A549 (cell line): Measurements from ENCODE around the gene RRBP1. TPM values are rescaled to one million over a fixed set of nuclear protein-coding genes. Genes with fewer than 3 reads are reported as not detected.

ENCODE experiments used
- ATAC-seq, 2 experiments: fragments of 200-7000 bp in 1 of 2; fragments of >200 bp in 1 of 2; cut with Nextera tagmentation in 1 of 2; cut with Tn5 transposase in 1 of 2; 3 replicates each; pipeline versions ENCODE4 v1.8.0 to v1.9.1; 2018 to 2020; ENCODE audit warnings: mild to moderate bottlenecking in 1 of 2, moderate library complexity in 1 of 2
- CTCF ChIA-PET: fragments of 300-600 bp; sonication (Branson Sonifier 250); formaldehyde crosslinking; extraction: SDS; loops from one replicate; lab custom pipeline; 2021; ENCODE audit warnings: antibody characterized with exemption, inconsistent platforms; lab: Yijun Ruan, JAX
- POLR2A ChIA-PET: fragments of 350-600 bp; formaldehyde crosslinking; extraction: SDS; loops from one replicate; lab custom pipeline; 2021; ENCODE audit warnings: antibody characterized with exemption, inconsistent platforms; lab: Yijun Ruan, JAX
- DNase-seq, 2 experiments: peaks; one replicate each; pipeline versions ENCODE4 v3.0.0 to v3.0.0-alpha.2; 2011 to 2016; ENCODE audit warnings: low read depth in 1 of 2, low spot score in 1 of 2
- FAIRE-seq: peaks from 2 replicates; lab custom pipeline; 2011; peaks lifted over from hg19 to GRCh38; lab: Jason Lieb, UNC
- H3K27ac ChIP-seq, 2 experiments: fragments of >200 bp; sonication (Bioruptor Twin); formaldehyde crosslinking; 3 replicates each; pipeline ENCODE4 v1.5.1; 2016 to 2017
- H3K4me1 ChIP-seq: fragments of >200 bp; sonication (Bioruptor Twin); formaldehyde crosslinking; 3 replicates; pipeline ENCODE4 v1.6.1; 2016
- H3K4me2 ChIP-seq: fragments of >200 bp; sonication (Bioruptor Twin); formaldehyde crosslinking; 3 replicates; pipeline ENCODE4 v1.6.1; 2016
- H3K4me3 ChIP-seq: fragments of >200 bp; sonication (Bioruptor Twin); formaldehyde crosslinking; 3 replicates; pipeline ENCODE4 v1.5.1; 2016
- H3K9me3 ChIP-seq: fragments of >200 bp; sonication (Bioruptor Twin); formaldehyde crosslinking; 3 replicates; pipeline ENCODE4 v1.6.1; 2016
- BHLHE40 ChIP-seq: IDR thresholded peaks from 2 replicates; pipeline ENCODE4 v1.6.1; 2012; ENCODE audit warnings: low read depth, low read length, inconsistent platforms
- EHMT2 ChIP-seq: fragments of 200-600 bp; sonication (generic); IDR thresholded peaks from 2 replicates; pipeline ENCODE4 v1.6.1; 2016; ENCODE audit warnings: antibody characterized with exemption, low read depth, mild to moderate bottlenecking, moderate library complexity
- ESRRA ChIP-seq: fragments of 150-350 bp; IDR thresholded peaks from 2 replicates; pipeline ENCODE4 v1.6.1; 2014; ENCODE audit warnings: mild to moderate bottlenecking, low read length, borderline replicate concordance
- FOSB ChIP-seq: fragments of 250-450 bp; sonication (Bioruptor Pico); IDR thresholded peaks from 2 replicates; pipeline ENCODE4 v1.5.0; 2020; ENCODE audit warnings: mild to moderate bottlenecking, moderate library complexity
- FOSL2 ChIP-seq, 2 experiments: fragments of 450-650 bp in 1 of 2; fragments of >200 bp in 1 of 2; sonication (Bioruptor Twin) in 1 of 2; formaldehyde crosslinking; IDR thresholded peaks; 2 replicates each; pipeline versions ENCODE4 v1.5.0 to v1.6.1; 2016 to 2020; ENCODE audit warnings: mild to moderate bottlenecking in 1 of 2, moderate library complexity in 1 of 2
- HDAC2 ChIP-seq: fragments of 200-600 bp; sonication (generic); IDR thresholded peaks from 2 replicates; pipeline ENCODE4 v1.6.1; 2016
- HEYL ChIP-seq: fragments of 250-450 bp; sonication (Bioruptor Pico); IDR thresholded peaks from 2 replicates; pipeline ENCODE4 v1.8.0; 2021; ENCODE audit warnings: mild to moderate bottlenecking, moderate library complexity
- HOXA7 ChIP-seq: fragments of 250-450 bp; sonication (Bioruptor Pico); IDR thresholded peaks from 2 replicates; pipeline ENCODE4 v1.5.0; 2020; ENCODE audit warnings: mild to moderate bottlenecking, moderate library complexity
- HOXB13 ChIP-seq: fragments of 250-450 bp; sonication (Bioruptor Pico); IDR thresholded peaks from 2 replicates; pipeline ENCODE4 v1.5.0; 2020; ENCODE audit warnings: low read depth, mild to moderate bottlenecking, moderate library complexity
- MYC ChIP-seq: IDR thresholded peaks from 2 replicates; pipeline ENCODE4 v1.6.1; 2012; ENCODE audit warnings: mild to moderate bottlenecking, inconsistent platforms, low read length, improper control_type of control experiment, borderline replicate concordance
- RFX5 ChIP-seq: fragments of 450-650 bp; IDR thresholded peaks from 2 replicates; pipeline ENCODE4 v1.7.1; 2014; ENCODE audit warnings: antibody characterized with exemption, mild to moderate bottlenecking, moderate library complexity
- SREBF2 ChIP-seq: fragments of 450-650 bp; IDR thresholded peaks from 2 replicates; pipeline ENCODE4 v1.6.1; 2014; ENCODE audit warnings: mild to moderate bottlenecking, moderate library complexity
- TP53 ChIP-seq: fragments of 250-450 bp; sonication (Bioruptor Pico); IDR thresholded peaks from 2 replicates; pipeline ENCODE4 v1.5.0; 2021; ENCODE audit warnings: mild to moderate bottlenecking, moderate library complexity
- WGBS: methylation state at CpG from one replicate; pipeline ENCODE4 v1.1.6; 2017; ENCODE audit errors: missing lambda C conversion rate; 5-methylcytosine and 5-hydroxymethylcytosine counted together
- polyA plus RNA-seq, 4 experiments: library from polyadenylated mRNA; depleted of rRNA in 3 of 4; stranded (reverse); fragments of >200 nt; fragmentation: RNase III in 1 of 4; extraction: RNeasy Plus Mini Kit Qiagen cat#74134 plus additional on column Dnase treatment in 1 of 4; gene quantifications; 2 replicates in 3 of 4; 3 replicates in 1 of 4; pipeline ENCODE4 v1.2.3, GENCODE V29; 2011 to 2017
- TF ChIP-seq, protein P1 (sequence below): fragments of 150-350 bp; IDR thresholded peaks from 2 replicates; pipeline ENCODE4 v1.6.1; 2014; ENCODE audit warnings: low read depth, mild to moderate bottlenecking, low read length
- TF ChIP-seq, protein P2 (sequence below): fragments of 250-450 bp; sonication (Bioruptor Pico); IDR thresholded peaks from 2 replicates; pipeline ENCODE4 v1.5.0; 2021; ENCODE audit warnings: mild to moderate bottlenecking, moderate library complexity, borderline replicate concordance
- TF ChIP-seq, protein P3 (sequence below): fragments of 200-600 bp; sonication (generic); IDR thresholded peaks from 2 replicates; pipeline ENCODE4 v1.6.1; 2016; ENCODE audit warnings: antibody characterized with exemption, mild to moderate bottlenecking, moderate library complexity
- TF ChIP-seq, protein P4 (sequence below): IDR thresholded peaks from 2 replicates; pipeline ENCODE4 v1.6.1; 2012
- TF ChIP-seq, protein P5 (sequence below): fragments of >200 bp; sonication (Bioruptor Twin); formaldehyde crosslinking; IDR thresholded peaks from 3 replicates; pipeline ENCODE4 v1.5.1; 2016
- TF ChIP-seq, protein P6 (sequence below): fragments of 250-450 bp; sonication (Bioruptor Pico); IDR thresholded peaks from 2 replicates; pipeline ENCODE4 v1.5.0; 2020; ENCODE audit warnings: low read depth, mild to moderate bottlenecking, moderate library complexity
- TF ChIP-seq, protein P7 (sequence below): IDR thresholded peaks from 2 replicates; pipeline ENCODE4 v1.6.1; 2012; ENCODE audit warnings: low read depth, borderline replicate concordance

The RRBP1 gene
- polyA plus RNA-seq, 2 of the 4 experiments (the other 2 are of a cell fraction), result 51.6 to 79.6 TPM

DNA sequence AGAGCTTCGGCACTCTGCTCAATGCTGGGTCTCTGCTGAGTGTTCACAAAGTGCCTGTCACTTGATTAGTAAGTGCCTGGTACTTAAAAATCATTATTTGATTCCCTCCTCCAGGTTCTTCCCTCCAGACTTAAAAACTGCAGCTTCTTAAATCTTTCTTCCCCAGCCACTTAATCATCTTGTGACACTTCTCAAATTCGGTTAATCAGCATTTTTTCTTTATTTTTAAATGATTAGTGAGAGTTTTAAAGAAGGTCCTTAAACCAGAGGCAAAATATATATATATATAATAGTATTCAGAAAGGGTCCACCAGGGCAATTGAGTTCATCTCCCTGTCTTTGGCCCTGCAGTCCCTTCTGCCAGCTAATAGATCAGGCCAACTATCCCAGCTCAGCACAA, 9.7 kb upstream of the RRBP1 start:
- FAIRE-seq, result no peak
- H3K9me3 ChIP-seq, result peaks cover 13% of the 10 kb centered on the region
- POLR2A ChIA-PET, result interaction anchor here (1.2 kb wide), 1 partner anchor 9 kb away, joined by 6 read pairs; no protein-coding TSS in a partner anchor
- no peak for DNase-seq
- H3K4me1 ChIP-seq, result no peaks in the 10 kb centered on the region
- CTCF ChIA-PET, result interaction anchor here (1.4 to 3.5 kb wide), 4 partner anchors 8 to 304 kb away, joined by 4 to 51 read pairs (median 9); partner anchors contain the start of genes BANF2 and RRBP1
- WGBS, result 35% methylated on average over 2 of the region's 2 CpGs
- no peak for TF ChIP-seq FOSL2 (IDR thresholded peaks at IDR 0.05)
- TF ChIP-seq FOSL2 (CRISPR knock-in tag; IDR thresholded peaks at IDR 0.05), result no peak
- no peak for TF ChIP-seq BHLHE40
- no peak for TF ChIP-seq HEYL (CRISPR knock-in tag)
- no peak for TF ChIP-seq RFX5
- TF ChIP-seq ESRRA, result no peak
- TF ChIP-seq HDAC2, result no peak
- TF ChIP-seq, protein P1, sequence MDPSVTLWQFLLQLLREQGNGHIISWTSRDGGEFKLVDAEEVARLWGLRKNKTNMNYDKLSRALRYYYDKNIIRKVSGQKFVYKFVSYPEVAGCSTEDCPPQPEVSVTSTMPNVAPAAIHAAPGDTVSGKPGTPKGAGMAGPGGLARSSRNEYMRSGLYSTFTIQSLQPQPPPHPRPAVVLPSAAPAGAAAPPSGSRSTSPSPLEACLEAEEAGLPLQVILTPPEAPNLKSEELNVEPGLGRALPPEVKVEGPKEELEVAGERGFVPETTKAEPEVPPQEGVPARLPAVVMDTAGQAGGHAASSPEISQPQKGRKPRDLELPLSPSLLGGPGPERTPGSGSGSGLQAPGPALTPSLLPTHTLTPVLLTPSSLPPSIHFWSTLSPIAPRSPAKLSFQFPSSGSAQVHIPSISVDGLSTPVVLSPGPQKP, result no peak
- TF ChIP-seq FOSB, result no peak
- no peak for TF ChIP-seq SREBF2
- TF ChIP-seq, protein P2, sequence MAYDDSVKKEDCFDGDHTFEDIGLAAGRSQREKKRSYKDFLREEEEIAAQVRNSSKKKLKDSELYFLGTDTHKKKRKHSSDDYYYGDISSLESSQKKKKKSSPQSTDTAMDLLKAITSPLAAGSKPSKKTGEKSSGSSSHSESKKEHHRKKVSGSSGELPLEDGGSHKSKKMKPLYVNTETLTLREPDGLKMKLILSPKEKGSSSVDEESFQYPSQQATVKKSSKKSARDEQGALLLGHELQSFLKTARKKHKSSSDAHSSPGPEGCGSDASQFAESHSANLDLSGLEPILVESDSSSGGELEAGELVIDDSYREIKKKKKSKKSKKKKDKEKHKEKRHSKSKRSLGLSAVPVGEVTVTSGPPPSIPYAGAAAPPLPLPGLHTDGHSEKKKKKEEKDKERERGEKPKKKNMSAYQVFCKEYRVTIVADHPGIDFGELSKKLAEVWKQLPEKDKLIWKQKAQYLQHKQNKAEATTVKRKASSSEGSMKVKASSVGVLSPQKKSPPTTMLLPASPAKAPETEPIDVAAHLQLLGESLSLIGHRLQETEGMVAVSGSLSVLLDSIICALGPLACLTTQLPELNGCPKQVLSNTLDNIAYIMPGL (CRISPR knock-in tag), result no peak
- no peak for TF ChIP-seq HOXB13 (CRISPR knock-in tag)
- no peak for TF ChIP-seq TP53 (CRISPR knock-in tag)
- TF ChIP-seq, protein P3, sequence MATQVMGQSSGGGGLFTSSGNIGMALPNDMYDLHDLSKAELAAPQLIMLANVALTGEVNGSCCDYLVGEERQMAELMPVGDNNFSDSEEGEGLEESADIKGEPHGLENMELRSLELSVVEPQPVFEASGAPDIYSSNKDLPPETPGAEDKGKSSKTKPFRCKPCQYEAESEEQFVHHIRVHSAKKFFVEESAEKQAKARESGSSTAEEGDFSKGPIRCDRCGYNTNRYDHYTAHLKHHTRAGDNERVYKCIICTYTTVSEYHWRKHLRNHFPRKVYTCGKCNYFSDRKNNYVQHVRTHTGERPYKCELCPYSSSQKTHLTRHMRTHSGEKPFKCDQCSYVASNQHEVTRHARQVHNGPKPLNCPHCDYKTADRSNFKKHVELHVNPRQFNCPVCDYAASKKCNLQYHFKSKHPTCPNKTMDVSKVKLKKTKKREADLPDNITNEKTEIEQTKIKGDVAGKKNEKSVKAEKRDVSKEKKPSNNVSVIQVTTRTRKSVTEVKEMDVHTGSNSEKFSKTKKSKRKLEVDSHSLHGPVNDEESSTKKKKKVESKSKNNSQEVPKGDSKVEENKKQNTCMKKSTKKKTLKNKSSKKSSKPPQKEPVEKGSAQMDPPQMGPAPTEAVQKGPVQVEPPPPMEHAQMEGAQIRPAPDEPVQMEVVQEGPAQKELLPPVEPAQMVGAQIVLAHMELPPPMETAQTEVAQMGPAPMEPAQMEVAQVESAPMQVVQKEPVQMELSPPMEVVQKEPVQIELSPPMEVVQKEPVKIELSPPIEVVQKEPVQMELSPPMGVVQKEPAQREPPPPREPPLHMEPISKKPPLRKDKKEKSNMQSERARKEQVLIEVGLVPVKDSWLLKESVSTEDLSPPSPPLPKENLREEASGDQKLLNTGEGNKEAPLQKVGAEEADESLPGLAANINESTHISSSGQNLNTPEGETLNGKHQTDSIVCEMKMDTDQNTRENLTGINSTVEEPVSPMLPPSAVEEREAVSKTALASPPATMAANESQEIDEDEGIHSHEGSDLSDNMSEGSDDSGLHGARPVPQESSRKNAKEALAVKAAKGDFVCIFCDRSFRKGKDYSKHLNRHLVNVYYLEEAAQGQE, result no peak
- TF ChIP-seq, protein P4, sequence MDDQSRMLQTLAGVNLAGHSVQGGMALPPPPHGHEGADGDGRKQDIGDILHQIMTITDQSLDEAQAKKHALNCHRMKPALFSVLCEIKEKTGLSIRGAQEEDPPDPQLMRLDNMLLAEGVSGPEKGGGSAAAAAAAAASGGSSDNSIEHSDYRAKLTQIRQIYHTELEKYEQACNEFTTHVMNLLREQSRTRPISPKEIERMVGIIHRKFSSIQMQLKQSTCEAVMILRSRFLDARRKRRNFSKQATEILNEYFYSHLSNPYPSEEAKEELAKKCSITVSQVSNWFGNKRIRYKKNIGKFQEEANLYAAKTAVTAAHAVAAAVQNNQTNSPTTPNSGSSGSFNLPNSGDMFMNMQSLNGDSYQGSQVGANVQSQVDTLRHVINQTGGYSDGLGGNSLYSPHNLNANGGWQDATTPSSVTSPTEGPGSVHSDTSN, result no peak
- TF ChIP-seq EHMT2, result no peak
- TF ChIP-seq MYC, result no peak
- TF ChIP-seq, protein P5, sequence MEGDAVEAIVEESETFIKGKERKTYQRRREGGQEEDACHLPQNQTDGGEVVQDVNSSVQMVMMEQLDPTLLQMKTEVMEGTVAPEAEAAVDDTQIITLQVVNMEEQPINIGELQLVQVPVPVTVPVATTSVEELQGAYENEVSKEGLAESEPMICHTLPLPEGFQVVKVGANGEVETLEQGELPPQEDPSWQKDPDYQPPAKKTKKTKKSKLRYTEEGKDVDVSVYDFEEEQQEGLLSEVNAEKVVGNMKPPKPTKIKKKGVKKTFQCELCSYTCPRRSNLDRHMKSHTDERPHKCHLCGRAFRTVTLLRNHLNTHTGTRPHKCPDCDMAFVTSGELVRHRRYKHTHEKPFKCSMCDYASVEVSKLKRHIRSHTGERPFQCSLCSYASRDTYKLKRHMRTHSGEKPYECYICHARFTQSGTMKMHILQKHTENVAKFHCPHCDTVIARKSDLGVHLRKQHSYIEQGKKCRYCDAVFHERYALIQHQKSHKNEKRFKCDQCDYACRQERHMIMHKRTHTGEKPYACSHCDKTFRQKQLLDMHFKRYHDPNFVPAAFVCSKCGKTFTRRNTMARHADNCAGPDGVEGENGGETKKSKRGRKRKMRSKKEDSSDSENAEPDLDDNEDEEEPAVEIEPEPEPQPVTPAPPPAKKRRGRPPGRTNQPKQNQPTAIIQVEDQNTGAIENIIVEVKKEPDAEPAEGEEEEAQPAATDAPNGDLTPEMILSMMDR, result no peak
- TF ChIP-seq, protein P6, sequence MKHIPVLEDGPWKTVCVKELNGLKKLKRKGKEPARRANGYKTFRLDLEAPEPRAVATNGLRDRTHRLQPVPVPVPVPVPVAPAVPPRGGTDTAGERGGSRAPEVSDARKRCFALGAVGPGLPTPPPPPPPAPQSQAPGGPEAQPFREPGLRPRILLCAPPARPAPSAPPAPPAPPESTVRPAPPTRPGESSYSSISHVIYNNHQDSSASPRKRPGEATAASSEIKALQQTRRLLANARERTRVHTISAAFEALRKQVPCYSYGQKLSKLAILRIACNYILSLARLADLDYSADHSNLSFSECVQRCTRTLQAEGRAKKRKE, result no peak
- no peak for TF ChIP-seq HOXA7 (CRISPR knock-in tag)
- TF ChIP-seq, protein P7, sequence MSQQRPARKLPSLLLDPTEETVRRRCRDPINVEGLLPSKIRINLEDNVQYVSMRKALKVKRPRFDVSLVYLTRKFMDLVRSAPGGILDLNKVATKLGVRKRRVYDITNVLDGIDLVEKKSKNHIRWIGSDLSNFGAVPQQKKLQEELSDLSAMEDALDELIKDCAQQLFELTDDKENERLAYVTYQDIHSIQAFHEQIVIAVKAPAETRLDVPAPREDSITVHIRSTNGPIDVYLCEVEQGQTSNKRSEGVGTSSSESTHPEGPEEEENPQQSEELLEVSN, result no peak
- TF ChIP-seq, all 56 proteins: peak for 0
- Histone ChIP-seq H3K27ac (no peak overlapping the region), H3K4me3 (no peak overlapping the region), H3K4me2 (no peak overlapping the region)
- ATAC-seq, result no peak
